Ramos (cell line): Measurements from ENCODE around the gene STAG1.
"Not testable (repeated sequence)": the region's sequence is repeated elsewhere in the genome, so short reads cannot be mapped to it uniquely, and the experiment has no call there.

ENCODE experiments used
- in situ Hi-C: fragments of 300-500 bp; cut with MboI; formaldehyde crosslinking; loops from one replicate; pipeline ENCODE4 v1.14.3; 2022; ENCODE audit warnings: low sequenced_read_pairs; ENCODE audit not compliant: unreplicated experiment

The STAG1 gene

DNA sequence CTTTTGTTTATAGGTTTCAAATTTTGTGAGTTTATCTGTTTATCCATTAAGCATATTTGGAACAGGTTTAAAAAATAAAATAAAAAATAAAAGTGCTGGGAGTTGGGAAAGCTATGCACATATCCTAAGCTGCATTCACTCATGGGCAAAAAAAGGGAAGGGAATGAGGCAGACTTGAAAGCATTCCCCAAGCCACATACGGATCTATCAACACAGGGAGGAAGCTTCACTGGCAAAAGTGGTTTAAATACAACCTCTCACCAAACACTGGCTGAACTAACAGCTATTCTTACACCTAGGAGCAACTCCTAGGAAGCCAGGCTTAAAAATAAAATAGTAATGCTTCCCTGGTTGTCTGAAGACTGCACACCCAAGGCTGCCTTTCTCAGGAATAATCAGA lies 400.8 kb downstream of the STAG1 start:
- in situ Hi-C loops, result no loop called here

DNA sequence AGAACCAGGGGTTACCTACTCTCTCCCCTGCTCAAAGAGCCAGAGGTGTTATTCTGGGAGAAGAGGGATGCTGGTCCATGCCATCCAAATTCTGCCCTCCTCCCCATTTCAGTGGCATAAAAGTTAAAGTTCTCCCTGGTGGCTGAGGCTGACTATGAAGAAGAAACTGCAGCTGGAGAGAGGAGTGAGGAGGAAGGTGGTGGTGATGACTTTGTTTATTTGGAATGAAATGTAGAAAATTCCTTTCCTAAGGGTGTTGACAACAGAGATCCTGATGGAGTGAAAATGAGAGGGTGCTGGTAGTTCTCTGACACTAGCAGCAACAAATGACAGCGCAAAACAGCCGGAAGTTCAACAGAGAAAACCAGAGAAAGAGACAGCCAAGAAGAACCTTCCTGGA lies 401.6 kb downstream of the STAG1 start:
- in situ Hi-C loops, result no loop called here

GRCh38 chr3:136350132-136350531 lies 402.0 kb downstream of the STAG1 start:
- in situ Hi-C loops, result no loop called here

DNA sequence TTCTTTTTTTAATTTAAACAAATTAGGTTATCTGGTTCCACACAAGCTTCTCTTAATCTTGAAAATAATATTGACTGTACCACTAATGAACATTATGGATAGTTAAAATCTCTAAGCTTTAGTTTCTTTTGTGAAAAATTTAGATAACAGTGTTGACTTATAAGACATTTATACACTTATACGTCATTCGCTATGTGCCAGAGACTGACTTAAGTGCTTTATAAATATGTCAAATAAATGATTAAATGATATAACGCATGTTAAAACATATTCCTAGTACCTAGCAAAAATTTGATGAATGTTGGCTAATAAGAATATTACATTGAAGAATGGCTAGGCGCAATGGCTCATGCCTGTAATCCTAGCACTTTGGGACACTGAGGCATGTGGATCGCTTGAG lies 405.7 kb downstream of the STAG1 start:
- in situ Hi-C loops, result no loop called here

GRCh38 chr3:136343873-136344555 lies 408.2 kb downstream of the STAG1 start:
- in situ Hi-C loops, result no loop called here

- in situ Hi-C loops, result no loop called here
Measured at GRCh38 chr3:136343446-136343845, 408.7 kb downstream of the STAG1 start.

DNA sequence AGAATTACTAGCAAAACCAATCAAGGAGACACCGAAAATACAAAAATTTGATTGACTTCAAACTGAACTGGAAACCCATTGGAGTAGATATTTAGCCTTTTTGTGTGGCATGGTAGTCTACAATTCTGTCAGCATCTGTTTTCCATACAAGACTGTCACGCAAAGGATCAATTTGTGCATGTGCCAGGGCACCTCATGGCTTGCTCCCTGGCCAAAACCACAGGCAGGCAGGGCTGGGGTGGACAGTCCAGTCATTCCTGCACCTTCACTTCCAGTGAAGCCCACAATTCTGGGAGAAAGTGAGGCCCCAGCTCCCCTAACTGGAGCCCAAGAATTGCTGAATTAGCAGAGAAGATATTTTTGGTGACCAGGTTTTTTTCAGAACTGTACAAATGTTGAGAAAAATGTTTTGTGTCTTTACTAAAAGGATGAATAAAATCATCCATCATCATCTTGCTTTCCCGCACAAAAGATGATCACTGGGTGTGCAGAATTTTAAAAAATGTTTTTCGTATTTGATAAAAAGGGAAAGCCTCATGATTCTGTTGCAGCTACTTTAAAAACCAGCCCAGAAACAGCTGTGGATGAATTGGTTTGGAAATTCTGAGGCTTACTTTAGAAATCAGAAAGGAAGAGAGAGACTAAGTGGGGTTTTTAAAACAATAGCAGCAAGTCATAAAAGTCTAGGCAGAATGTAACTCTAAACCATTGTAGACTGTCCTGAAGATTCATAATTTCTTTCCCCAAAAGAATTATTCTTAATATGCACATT lies 415.7 kb downstream of the STAG1 start:
- in situ Hi-C loops, result no loop called here

GRCh38 chr3:136334726-136335125 lies 417.5 kb downstream of the STAG1 start:
- in situ Hi-C loops, result not testable (repeated sequence)

- in situ Hi-C loops, result no loop called here
Measured at GRCh38 chr3:136334209-136334608, 418.0 kb downstream of the STAG1 start.

DNA sequence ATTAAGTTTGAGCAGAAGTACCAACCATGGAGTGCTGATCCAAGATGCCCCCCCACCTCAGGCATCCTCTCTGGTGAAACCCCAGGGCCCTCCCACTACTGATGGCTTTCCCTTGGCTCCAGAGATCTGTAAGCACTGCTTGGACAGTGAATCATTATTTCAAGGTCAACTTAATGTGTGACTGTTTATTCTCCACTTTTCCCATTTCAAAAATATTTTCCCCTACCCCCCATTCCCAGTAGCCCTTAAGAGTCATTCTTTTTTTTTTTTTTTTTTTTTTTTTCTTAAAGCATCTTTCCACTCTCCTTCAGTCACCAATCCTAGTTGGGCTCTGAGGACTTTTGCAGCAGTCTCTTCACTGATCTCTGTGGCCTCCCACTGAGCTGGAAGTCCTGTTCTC lies 419.4 kb downstream of the STAG1 start:
- in situ Hi-C loops, result no loop called here

- in situ Hi-C loops, result no loop called here
Measured at GRCh38 chr3:136332302-136332701, 419.9 kb downstream of the STAG1 start.

DNA sequence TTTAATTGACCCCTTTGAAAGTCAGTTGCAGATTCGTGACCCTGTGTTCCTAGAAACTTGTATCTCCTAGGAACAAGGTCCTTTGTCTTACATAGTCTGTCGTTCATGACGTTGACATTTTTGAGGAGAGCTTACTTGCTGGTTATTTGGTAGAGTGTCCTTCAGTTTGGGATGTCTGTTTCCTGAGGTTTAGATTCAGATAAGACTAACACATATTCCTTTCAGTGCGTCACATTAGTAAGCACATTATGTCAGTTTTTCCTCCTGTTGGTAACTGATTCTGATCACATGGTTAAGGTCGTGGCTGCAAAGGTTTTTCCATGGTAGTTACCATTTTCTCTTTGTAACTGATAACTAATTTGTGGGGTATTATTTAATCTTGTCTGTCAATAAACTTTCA lies 421.3 kb downstream of the STAG1 start:
- in situ Hi-C loops, result no loop called here

DNA sequence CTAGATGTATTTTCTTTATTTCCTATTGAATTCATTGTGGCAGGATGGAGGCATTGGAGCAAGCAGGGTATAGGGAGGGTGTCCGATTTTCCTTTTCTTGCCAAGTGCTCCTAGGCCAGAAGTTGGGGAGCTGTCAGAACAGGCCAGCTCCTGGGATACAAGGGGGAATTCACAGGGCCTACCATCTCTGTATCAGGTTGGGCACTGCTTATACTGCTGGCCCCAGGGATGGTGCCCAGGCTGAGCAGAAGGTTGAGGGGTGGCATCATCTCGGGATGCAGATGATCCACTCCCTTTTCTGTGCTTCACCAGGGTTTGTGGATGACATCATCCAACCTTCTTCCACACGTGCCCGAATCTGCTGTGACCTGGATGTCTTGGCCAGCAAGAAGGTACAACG lies 422.6 kb downstream of the STAG1 start:
- in situ Hi-C loops, result no loop called here

DNA sequence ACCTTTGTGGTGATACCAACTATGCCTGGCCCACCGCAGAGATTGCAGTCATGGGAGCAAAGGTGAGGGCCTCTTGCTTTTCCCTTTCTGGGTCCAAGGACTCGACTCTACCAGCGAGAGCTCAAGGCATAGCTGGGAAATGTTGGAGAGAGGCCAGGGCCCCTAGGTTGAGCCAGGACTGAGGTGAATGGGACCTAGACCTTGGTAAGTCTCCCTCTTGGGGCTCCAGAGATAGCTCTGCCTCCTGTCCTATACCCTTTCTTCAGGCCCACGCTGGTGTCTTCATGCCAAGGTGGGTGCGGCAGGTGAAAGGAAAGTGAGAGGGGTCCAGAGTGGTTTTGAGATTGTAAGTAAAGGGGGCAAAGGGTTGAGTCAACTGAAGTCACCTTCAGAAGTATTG lies 424.5 kb downstream of the STAG1 start:
- in situ Hi-C loops, result no loop called here

GRCh38 chr3:136326316-136326715 lies 425.9 kb downstream of the STAG1 start:
- in situ Hi-C loops, result no loop called here

- in situ Hi-C loops, result no loop called here
Measured at GRCh38 chr3:136311968-136312367, 440.2 kb downstream of the STAG1 start.

- in situ Hi-C loops, result no loop called here
Measured at GRCh38 chr3:136311261-136311660, 440.9 kb downstream of the STAG1 start.

GRCh38 chr3:136305879-136306278 lies 446.3 kb downstream of the STAG1 start:
- in situ Hi-C loops, result no loop called here

GRCh38 chr3:136300444-136300843 lies 451.7 kb downstream of the STAG1 start:
- in situ Hi-C loops, result no loop called here

GRCh38 chr3:136297826-136298225 lies 454.4 kb downstream of the STAG1 start:
- in situ Hi-C loops, result no loop called here

GRCh38 chr3:136296960-136297359 lies 455.2 kb downstream of the STAG1 start:
- in situ Hi-C loops, result no loop called here

DNA sequence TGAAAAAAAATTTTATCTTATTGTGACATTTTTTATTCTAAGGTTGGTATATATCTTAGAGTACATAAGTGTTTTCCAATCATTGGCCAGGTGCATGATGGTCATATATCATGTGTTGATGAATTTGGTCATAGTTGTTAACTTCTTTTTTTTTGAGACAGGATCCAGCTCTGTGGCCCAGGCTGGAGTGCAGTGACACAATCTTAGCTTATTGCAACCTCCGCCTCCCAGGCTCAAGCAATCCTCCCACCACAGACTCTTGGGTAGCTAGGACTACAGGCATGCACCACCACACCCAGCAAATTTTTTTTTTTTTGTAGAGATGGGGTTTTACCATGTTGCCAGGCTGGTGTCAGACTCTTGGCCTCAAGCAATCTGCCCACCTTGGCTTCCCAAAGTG lies 458.0 kb downstream of the STAG1 start:
- in situ Hi-C loops, result no loop called here
